GM19193 (cell line): ENCODE data around the gene TEX101.

Experiments
- POLR2A ChIP-seq: IDR thresholded peaks from 4 replicates; pipeline ENCODE4 v1.6.1; 2011; ENCODE audit not compliant: insufficient read depth, insufficient read length; ENCODE audit errors: extremely low read depth

TEX101 gene

DNA sequence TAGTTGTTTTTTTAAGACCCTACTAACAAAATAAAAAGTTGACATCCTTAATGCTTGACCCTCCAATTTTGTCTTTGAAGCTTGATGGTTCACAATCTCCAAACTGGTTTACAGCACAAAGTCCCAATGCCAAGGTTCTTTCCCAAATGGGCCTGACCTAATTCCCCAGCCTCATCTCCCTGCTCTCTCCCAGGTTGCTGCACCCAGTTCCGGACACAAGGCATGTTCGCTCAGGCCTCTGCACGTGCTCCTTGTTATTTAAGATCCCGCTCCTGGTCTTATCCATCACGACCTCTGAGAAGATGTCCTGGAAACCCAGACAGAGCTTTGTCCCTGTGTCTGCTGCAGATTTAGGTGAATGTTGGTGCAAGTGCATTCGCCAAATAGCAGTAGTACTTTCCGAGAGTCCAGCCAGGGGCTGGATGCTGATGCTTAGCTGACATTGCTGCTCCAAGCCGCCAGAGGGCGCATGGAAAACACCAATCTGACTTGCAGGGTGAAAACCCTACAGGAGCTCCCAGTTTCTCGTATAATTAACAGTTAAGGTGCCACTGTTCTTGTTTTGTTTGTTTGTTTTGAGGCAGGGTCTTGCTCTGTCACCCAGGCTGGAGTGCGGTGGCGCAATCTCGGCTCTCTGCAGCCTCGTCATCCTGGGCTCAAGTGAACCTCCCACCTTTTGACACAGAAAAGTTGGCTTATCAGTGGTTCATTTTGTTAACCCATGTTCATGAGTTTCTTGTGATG lies 32.2 kb downstream of the TEX101 start:
- TF ChIP-seq POLR2A: no peak

DNA sequence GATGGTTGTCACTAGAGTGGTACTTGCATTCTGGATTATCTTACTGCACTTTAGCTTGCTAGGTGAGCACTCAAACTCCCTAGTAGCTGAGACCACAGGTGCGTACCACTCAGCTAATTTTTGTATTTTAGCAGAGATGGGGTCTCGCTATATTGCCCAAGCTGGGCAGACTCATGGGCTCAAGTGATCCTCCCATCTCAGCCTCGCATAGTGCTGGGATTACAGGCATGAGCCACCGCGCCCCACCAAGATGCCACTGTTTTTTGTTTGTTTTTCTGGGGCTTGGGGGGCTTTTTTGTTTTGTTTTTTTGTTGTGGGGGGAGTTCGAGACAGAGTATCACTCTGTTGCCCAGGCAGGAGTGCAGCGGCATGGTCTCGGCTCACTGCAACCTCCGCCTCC lies 33.0 kb downstream of the TEX101 start:
- TF ChIP-seq POLR2A: no peak

DNA sequence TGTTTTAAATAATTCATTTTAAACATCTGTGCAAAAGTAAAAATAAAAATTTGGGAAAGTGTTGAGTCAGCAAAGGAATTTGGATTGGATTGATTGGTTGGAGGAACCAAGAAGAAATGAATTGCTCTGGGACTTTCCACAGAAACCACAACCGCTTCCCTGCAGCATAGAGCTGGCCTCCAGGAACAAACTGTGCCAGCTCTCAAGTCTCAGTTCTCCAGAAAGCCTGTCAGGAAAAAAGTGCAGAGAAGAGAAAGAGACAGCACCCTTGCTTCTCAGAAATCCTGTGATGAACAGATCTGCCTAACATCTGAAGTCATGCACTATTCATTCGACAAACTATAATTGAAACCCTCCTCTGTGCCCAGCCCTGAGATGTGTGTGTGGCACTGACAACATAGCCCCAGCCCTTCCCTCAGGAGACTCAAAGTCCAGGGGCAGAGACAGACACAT lies 35.9 kb downstream of the TEX101 start:
- TF ChIP-seq POLR2A: no peak

DNA sequence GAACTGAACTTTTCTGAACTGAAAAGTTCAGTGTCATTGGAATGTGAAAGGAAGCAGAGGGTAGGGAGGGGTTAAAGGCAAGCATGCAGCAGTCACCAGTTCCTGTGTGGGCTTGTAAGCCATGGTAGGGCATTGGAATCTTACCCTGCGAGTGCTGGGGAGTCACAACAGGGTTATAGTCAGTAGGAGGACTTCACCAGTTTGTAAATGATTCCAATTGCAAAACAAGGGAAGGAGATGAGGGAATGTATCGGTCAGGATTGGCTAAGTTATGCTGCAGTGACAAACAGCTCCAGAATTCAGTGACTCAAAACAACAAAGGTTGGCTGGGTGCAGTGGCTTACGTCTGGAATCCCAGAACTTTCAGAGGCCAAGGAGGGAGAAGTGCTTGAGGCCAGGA lies 37.9 kb downstream of the TEX101 start:
- no peak for TF ChIP-seq POLR2A

DNA sequence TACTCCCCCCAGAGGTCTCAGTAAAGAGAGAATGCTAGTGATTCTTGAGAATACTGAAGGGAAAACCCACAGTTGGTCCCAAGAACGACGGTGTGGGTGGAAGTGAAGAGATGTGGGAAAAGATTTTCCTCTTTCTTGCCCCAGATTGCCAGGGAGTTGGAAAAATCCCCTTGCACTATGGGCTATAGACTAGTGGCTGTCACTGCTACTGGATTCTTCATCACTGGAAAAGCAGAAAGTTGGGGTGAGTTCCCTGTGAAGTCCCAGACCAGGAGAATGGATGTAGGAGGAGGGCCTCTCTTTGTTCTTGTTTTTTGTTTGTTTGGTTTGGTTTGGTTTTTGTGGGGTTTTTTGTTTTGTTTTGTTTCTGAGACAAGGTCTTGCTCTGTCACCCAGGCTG lies 39.3 kb downstream of the TEX101 start:
- TF ChIP-seq POLR2A: no peak

DNA sequence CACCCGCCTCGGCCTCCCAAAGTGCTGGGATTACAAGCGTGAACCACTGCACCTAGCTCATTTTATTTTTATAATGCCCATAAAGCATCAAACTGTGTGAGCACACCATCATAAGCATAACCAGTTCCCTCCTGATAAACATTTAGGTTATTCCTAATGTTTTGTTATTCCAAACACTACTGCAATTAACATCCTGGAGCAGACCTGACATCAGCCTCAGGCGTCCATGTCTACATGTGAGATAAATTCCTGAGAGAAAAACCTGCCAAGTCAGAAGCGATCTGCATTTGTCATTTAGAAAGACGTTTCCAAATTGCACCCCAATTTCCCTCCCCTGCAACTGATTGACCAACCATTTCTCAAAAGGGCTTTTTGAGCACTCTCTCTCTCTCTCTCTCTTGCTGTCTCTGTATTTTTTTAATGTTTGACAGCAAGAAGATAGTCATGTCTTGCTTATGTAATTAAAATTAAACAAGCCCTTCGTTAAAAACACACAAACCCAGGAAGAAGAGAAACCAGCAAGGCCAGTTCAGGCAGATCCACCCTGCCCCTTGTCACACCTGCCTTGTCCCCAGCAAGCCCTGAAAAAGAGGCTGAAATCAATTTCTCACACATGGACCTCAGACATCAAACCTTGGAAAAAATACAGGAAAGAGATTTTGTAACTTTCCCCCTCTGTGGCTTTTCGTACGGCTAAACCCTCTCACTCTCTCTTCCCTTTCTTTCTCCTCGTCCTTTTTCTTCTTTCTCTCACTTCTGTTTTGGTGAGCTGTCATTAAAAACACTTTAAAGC lies 40.8 kb downstream of the TEX101 start:
- no peak for TF ChIP-seq POLR2A

DNA sequence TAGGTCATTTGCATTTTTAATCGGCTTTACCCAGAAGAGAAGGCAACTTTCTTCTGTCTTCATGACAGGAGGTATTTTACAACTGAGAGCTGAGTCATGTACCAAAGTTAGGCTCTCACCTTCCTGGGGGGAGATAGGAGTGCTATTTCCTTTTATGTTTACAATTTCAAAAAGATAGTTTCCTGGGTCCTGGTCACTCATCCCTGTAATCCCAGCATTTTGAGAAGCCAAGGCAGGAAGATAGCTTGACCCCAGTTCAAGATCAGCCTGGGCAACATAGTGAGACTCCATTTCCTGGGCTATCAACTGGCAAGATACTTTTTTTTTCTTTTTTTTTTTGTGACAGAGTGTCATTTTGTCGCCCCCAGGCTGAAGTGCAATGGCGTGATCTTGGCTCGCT lies 43.1 kb downstream of the TEX101 start:
- TF ChIP-seq POLR2A: no peak

DNA sequence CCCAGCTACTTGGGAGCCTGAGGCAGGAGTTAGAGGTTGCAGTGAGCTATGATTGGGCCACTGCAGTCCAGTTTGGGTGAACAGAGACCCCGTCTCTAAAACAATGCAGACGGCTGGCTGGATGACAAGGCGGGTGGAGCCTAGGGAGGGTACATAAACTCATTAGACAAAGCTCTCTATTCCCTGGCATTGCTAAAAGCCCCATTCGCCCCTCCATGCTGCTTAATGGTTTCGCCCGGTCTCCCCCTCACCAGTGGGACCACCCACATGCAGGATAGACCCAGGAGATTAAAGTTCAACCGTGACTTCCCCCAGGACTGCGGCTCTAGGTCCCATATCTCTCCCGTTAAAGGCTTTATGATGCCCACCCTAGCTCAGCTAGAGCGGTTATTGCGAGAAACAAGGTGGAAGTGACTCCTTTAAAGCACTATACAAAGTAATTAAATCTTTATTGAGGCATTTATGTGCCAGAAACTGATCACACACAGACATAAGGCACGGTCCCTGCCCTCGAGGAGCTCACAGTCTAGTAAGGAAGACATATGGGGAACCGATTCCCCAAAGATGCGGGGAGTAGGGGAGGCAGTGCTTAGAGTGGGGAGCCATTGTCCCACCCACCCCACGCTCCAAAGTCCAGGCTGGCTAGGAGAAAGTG lies 45.8 kb downstream of the TEX101 start:
- no peak for TF ChIP-seq POLR2A

DNA sequence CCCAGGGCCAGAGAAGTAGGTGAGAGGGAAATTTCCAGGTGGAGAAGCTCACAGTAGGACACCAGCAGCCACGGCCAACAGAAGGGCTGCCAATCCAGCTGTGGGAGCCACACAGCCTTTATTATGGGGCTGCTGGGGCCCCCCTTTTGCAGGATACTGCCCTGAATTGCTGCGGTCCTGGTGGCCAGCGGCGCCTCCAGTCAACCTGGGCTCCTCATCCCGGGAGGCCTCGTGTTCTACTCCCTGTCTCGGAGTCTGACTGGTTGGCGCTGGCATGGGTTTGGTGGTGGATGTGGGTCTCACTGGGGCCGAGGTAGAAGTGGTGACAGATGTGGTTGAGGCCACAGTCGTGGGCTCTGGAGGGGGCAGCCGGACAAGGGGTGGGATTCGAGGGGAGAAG lies 46.6 kb downstream of the TEX101 start:
- no peak for TF ChIP-seq POLR2A

DNA sequence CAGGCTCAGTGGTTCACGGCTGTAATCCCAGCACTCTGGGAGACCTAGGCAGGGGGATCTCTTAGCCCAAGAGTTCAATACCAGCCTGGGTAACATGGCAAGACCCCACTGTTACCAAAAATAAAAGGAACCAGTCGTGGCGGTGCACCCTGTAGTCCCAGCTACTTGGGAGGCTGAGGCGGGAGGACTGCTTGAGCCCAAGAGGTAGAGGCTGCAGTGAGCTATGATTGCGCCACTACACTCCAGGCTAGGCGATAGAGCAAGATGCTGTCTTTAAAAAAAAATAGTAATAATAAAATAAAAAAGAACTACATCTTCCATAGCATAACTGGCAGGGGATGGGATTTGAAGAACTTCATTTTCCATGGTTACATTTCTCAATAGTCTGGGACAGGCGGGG lies 47.7 kb downstream of the TEX101 start:
- TF ChIP-seq POLR2A: no peak

DNA sequence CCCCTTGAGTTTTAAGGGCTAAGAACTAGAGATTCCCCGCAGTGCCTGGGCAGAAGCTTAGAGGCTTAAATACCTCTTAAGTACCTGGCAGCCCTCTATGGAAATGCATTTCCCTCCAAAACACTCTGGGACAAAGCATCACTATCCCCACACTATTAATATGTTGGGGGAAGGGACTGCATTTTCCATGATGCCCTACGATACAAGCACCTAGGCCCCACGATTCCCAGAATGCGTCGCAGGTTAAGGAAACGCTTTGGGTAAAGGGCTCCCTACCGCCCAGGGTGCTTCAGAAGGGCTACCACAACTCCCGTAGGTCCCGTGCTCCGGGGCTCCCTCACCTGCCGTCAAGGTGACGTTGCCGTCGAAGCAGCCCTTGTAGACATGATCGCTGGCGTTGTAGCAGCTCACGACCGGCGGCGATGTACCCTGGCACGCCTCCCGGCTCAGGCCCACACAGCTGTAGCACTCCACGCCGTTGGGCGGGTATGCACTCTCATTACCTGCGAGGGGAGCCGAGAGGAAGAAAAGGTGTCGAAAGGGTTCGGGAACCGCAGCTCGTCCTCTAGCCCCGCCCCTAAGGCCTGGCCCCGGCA lies 48.2 kb downstream of the TEX101 start:
- no peak for TF ChIP-seq POLR2A

DNA sequence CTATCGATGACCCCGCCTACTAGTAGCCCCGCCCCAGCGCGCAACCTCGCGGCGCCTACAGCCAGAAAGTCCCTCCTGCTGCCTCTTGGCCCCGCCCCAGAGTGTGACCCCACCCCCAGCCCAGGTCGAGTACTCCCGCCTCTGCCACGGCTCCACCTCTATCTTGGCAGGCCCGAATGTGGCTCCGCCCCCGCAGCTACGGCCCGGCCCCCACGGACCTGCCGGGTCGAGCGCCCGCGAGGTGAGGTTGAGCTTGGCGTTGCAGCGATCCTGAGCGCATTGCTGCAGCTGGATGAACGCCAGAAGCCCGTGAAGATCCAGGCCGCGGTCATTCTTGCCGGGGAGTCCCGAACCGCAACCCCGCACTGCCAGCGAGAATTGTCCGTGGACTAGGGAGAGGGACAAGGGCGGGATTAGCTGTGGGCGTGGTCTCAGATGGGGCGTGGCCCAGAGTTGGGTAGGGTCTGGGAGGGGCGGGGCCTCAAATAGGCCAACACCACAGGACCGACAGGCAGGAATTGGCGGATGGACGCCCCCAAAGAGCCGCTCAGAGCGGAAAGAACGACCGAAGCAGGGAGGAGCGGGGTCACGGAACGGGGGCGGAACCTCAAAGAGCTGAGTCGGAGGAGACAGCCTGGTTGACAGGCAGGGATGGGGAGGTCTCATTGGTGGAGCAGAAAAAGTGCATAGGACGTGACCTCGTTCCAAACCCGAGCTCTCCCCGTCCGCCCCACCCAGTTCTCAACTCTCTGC lies 48.9 kb downstream of the TEX101 start:
- no peak for TF ChIP-seq POLR2A

DNA sequence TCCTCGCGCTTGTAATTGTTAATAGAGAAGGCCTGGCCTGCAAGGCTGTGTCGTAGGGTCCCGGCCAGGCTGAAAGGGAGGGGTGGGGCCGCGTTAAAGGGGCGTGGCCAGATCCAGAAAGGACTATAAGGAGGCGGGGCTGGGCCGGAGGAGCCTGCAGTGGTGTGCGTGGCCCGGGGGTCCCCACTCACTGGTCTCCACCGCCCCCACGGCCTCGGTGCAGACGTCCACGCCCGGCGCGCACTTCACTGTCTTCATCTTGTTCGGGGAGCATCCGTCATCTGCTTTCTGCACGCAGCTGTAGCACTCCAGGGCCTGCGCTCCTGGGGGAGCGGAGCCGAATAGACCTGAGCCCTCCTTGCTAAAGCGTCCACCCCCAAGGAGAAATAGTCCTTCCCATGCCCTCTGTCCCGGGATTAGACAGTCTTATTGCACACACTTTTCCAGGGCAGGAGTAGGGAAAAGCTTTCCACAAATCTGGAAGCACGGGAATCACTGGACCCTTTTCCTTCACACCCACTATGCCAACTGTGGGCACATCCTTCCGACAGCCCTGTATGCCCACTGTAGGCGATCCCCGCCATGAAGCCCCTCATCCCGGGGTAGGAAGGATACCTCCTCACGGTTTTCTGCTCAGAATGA lies 49.6 kb downstream of the TEX101 start:
- TF ChIP-seq POLR2A: no peak

DNA sequence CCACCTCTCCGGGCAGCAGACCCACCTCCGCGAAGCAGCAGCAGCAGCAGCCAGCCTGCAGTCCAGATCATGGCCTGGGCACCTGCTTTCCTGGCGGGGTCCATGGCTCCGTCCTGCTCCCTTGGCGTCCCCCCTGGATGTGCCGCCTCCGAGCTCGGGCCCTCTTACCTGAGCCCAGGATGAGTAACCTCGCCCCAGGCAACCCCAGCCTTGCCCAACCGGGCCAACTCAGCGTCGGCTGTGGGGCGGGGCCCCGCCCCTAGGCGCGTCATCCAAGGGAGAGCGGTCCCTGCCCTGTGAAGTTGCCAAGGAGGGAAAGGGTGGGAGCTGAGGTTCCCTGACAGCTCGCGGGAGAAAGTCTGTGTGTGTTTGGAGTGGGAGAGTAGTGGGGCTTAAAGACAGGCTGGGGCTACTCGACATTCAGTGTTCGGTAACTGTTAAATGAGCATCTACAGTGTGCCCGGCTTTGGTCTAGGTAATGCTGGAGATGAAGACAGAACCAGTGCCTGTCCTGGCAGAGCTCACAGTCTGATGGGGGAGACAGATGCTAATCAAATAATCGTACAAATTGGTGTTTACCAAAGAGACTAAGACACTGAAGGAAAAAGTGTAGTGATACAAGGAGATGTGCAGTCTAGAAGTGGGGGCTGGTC lies 50.9 kb downstream of the TEX101 start, which contains the start of gene LYPD3:
Gene LYPD3 (minus strand): TSS at position 141 of the 653 bp plus-strand sequence. CDS start 37 bp downstream, at position 104.
- TF ChIP-seq POLR2A: no peak

DNA sequence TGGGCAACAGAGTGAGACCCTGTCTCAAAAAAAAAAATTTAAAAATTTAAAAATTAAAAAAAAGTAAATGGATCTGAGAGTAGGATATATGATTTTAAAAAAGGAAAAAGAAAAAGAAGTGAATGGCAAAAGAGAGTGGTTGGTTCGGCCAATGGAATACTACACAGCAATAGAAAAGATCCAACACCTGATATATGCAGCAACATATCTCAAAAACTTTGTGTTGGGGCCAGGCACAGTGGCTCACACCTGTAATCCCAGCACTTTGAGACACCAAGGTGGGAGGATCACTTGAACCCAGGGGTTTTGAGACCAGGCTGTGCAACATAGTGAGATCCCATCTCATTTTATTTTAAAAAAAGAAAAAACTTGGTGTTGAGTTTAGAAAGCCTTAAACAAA lies 52.1 kb downstream of the TEX101 start:
- TF ChIP-seq POLR2A: no peak
